ENCODE data around the gene TPD52L1. TPM values are rescaled to one million over a fixed set of nuclear protein-coding genes. Genes with fewer than 3 reads are reported as not detected.

TPD52L1 gene
- total RNA-seq, 2 experiments from 2014 or later: not detected

Other genes with a start within 250 kb of the TPD52L1 start
- gene RNF217, start 191.3 kb upstream of the TPD52L1 start, total RNA-seq: 1 to 10 TPM in 1 of 2 experiments, under 1 TPM in 1; 0.08 to 1.0 TPM
- gene HDDC2, start 148.2 kb downstream of the TPD52L1 start, total RNA-seq: 10 to 100 TPM; 61.3 to 72.3 TPM

Data from activated naive CD8-positive, alpha-beta T cell treated with anti-CD3 and anti-CD28 coated beads, Interleukin-2, amount 10 ng/mL, durations not matched to agents 7 days and 5 days (primary cell).